ENCODE results near the gene TBCA. TPM values are rescaled to one million over a fixed set of nuclear protein-coding genes. Genes with fewer than 3 reads are reported as not detected.

The TBCA gene
- total RNA-seq, 2 experiments from 2014 or later, result 174 to 268 TPM

DNA sequence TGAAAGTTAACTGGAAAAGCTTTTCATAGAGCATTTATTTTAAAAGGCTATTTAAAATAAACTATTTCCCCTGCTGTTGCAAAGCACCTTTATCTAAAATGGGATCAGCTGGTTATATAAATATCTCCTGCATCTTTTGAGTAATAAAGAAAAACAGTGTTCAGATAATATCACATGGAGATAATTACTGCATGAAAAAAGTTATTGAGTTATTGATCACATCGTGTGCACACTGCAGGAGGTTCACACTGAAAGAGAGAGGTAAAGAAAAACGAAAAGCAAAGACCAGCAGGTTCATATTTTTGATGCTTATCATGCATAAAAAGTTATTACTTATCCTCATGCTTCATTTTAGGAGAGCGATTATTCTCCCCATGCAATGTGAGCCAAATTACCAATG is 82.2 kb downstream of the TBCA start:
- intact Hi-C loops (cut with micrococcal nuclease; ENCODE audit: unreplicated experiment), result no loop called here
- ChIA-PET CTCF (ENCODE audit: unreplicated experiment) (no interaction called here), POLR2A (interaction anchor here (0.6 kb wide), 4 partner anchors 12 to 88 kb away, joined by 3 to 4 read pairs (median 4); no protein-coding TSS in a partner anchor)
- BruUV-seq (replicated peaks), result no TSS peak
- DNase-seq (ENCODE audit: low spot score), result no peak
- Histone ChIP-seq H2AFZ (ENCODE audit: low read length) (no peak overlapping the region), H3K4me3 (ENCODE audit: low read depth, low read length, poor library complexity, severe bottlenecking) (no peak overlapping the region), H3K79me2 (ENCODE audit: insufficient read depth, low read depth, low read length) (peaks cover 44% of the 10 kb centered on the region), H3K4me2 (ENCODE audit: low read length) (no peak overlapping the region), H3K4me1 (ENCODE audit: insufficient read depth, low read length, poor library complexity, severe bottlenecking) (no peaks in the 10 kb centered on the region), H3K9me2 (ENCODE audit: insufficient read depth, low read length) (no peaks in the 10 kb centered on the region), H3K9me3 (ENCODE audit: low read length) (peaks cover 8% of the 10 kb centered on the region), H3K36me3 (ENCODE audit: insufficient read depth, low read length) (peaks cover 75% of the 10 kb centered on the region), H4K20me1 (ENCODE audit: insufficient read depth, low read length) (no peaks in the 10 kb centered on the region), H3K27ac (ENCODE audit: low read depth, low read length, poor library complexity, severe bottlenecking) (no peak overlapping the region)
- TF ChIP-seq EZH2phosphoT487 (IDR thresholded peaks at IDR 0.05; ENCODE audit: borderline replicate concordance, low read depth, low read length), result no peak
- TF ChIP-seq CTCF (conservative IDR thresholded peaks at IDR 0.05; ENCODE audit: low read length), result no peak

- ChIA-PET POLR2A (interaction anchor here (0.6 kb wide), 2 partner anchors 276 to 290 kb away, joined by 3 to 4 read pairs; no protein-coding TSS in a partner anchor), CTCF (ENCODE audit: unreplicated experiment) (no interaction called here)
- Histone ChIP-seq H3K36me3 (ENCODE audit: insufficient read depth, low read length) (peaks cover 4% of the 10 kb centered on the region; the same call in 1 of the 2 replicates), H2AFZ (ENCODE audit: low read length) (no peak overlapping the region), H3K4me3 (ENCODE audit: low read depth, low read length, poor library complexity, severe bottlenecking) (no peak overlapping the region), H3K4me1 (ENCODE audit: insufficient read depth, low read length, poor library complexity, severe bottlenecking) (no peaks in the 10 kb centered on the region), H3K4me2 (ENCODE audit: low read length) (no peak overlapping the region), H3K79me2 (ENCODE audit: insufficient read depth, low read depth, low read length) (no peaks in the 10 kb centered on the region), H3K27ac (ENCODE audit: low read depth, low read length, poor library complexity, severe bottlenecking) (no peak overlapping the region), H4K20me1 (ENCODE audit: insufficient read depth, low read length) (no peaks in the 10 kb centered on the region), H3K9me2 (ENCODE audit: insufficient read depth, low read length) (no peaks in the 10 kb centered on the region), H3K9me3 (ENCODE audit: low read length) (no peaks in the 10 kb centered on the region)
- no TSS peak for BruUV-seq (replicated peaks)
- intact Hi-C loops (cut with micrococcal nuclease; ENCODE audit: unreplicated experiment), result no loop called here
- DNase-seq (ENCODE audit: low spot score), result no peak
- TF ChIP-seq CTCF (conservative IDR thresholded peaks at IDR 0.05; ENCODE audit: low read length), result no peak
- no peak for TF ChIP-seq EZH2phosphoT487 (IDR thresholded peaks at IDR 0.05; ENCODE audit: borderline replicate concordance, low read depth, low read length)
These were observed 92.9 kb downstream of the TBCA start for GRCh38 chr5:77683171-77683732.

- H3K4me3 ChIP-seq (ENCODE audit: low read depth, low read length, poor library complexity, severe bottlenecking), result no peak overlapping the region
- TF ChIP-seq EZH2phosphoT487 (IDR thresholded peaks at IDR 0.05; ENCODE audit: borderline replicate concordance, low read depth, low read length) (no peak), CTCF (conservative IDR thresholded peaks at IDR 0.05; ENCODE audit: low read length) (no peak)
- H3K9me3 ChIP-seq (ENCODE audit: low read length), result 0 out of 2 replicates have a peak, but pooled peaks cover 4% of the 10 kb centered on the region
- ChIA-PET POLR2A (interaction anchor here (0.6 kb wide), 1 partner anchor 1037 kb away, joined by 4 read pairs; no protein-coding TSS in a partner anchor), CTCF (ENCODE audit: unreplicated experiment) (no interaction called here)
- H3K36me3 ChIP-seq (ENCODE audit: insufficient read depth, low read length), result no peaks in the 10 kb centered on the region
- intact Hi-C loops (cut with micrococcal nuclease; ENCODE audit: unreplicated experiment), result no loop called here
- H3K27ac ChIP-seq (ENCODE audit: low read depth, low read length, poor library complexity, severe bottlenecking), result no peak overlapping the region
- no peaks in the 10 kb centered on the region for H4K20me1 ChIP-seq (ENCODE audit: insufficient read depth, low read length)
- H3K4me1 ChIP-seq (ENCODE audit: insufficient read depth, low read length, poor library complexity, severe bottlenecking), result no peaks in the 10 kb centered on the region
- H3K79me2 ChIP-seq (ENCODE audit: insufficient read depth, low read depth, low read length), result no peaks in the 10 kb centered on the region
- DNase-seq (ENCODE audit: low spot score), result no peak
- H3K9me2 ChIP-seq (ENCODE audit: insufficient read depth, low read length), result no peaks in the 10 kb centered on the region
- H2AFZ ChIP-seq (ENCODE audit: low read length), result no peak overlapping the region
- no TSS peak for BruUV-seq (replicated peaks)
- H3K4me2 ChIP-seq (ENCODE audit: low read length), result no peak overlapping the region
These were observed 105.6 kb downstream of the TBCA start for GRCh38 chr5:77670526-77670925.
